ENCODE measurements around the gene BLM.

DNA sequence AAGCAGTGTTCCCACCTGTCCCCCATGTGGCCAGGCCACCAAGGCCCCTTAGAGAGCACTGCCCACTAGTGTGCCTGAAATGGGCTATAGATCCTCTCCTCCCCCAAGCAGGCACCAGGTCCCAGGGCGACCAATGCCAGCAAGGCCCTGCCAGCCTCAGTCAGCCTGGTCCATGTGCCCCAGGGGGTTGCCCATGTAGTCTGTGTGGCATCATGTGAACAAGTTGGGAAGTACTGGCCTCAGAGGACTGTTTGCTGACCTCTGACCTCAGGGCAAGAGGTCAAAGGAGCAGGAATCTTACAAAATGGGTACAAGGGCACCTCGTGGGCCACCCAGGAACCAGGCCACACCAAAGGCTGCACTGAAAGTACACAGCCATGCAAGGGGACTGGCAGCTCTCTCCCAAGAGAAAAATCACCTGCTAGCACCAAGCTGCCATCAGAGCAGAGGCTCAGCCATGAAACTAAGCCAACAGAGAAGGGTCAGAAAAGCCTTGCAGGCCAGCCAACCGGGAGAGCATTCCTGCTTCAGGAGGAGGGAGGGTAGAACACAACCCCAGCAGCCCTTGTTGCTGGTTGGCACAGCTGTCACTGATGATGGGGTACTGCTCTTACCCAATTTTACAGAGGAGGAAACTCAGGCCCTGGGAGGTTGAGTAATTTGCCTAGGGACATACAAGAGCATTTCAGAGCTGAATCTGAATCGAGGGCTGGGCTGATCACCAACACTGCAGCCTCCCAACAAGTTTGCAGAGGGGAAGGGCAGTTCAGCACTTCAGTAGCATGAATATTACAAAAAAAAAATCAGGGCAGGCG, 146.0 kb downstream of the BLM start:
- TF ChIP-seq, protein P1, sequence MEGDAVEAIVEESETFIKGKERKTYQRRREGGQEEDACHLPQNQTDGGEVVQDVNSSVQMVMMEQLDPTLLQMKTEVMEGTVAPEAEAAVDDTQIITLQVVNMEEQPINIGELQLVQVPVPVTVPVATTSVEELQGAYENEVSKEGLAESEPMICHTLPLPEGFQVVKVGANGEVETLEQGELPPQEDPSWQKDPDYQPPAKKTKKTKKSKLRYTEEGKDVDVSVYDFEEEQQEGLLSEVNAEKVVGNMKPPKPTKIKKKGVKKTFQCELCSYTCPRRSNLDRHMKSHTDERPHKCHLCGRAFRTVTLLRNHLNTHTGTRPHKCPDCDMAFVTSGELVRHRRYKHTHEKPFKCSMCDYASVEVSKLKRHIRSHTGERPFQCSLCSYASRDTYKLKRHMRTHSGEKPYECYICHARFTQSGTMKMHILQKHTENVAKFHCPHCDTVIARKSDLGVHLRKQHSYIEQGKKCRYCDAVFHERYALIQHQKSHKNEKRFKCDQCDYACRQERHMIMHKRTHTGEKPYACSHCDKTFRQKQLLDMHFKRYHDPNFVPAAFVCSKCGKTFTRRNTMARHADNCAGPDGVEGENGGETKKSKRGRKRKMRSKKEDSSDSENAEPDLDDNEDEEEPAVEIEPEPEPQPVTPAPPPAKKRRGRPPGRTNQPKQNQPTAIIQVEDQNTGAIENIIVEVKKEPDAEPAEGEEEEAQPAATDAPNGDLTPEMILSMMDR (conservative IDR thresholded peaks at IDR 0.05; ENCODE audit: low read length) = no peak
- TF ChIP-seq EZH2phosphoT487 (IDR thresholded peaks at IDR 0.05; ENCODE audit: borderline replicate concordance) = no peak
